Measurements from ENCODE around the gene IL2RA. TPM values are rescaled to one million over a fixed set of nuclear protein-coding genes. Genes with fewer than 3 reads are reported as not detected.

The IL2RA gene
- total and polyA plus RNA-seq, 10 of the 15 experiments (the other 5 are each of a cell fraction or from before 2014, with no cell fraction given), result 2.2 to 6.0 (median 4.9) TPM

DNA sequence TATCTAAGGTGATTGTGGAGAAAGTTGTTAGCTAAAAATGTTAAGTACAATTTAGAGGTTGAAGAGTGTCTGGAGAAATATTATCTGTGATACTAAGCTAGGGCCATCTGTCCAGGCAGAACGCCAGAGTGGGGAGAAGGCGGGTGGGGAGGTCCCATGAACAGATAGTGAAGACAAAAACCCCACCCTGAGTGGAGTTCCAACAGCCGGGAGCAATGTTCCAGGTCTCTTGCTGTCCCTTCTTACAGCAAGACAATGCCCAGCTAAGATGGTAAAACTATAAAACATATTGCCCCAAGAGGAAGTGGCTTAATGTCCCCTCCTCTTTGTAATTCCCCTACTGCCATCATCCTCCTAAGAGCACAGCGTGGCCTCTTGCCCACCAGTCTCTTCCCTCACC, 74.4 kb downstream of the IL2RA start:
- ATAC-seq, result peak; percentile 91
- H3K27ac ChIP-seq (ENCODE audit: control insufficient read depth, insufficient read depth), result no peak overlapping the region
- H3K4me2 ChIP-seq (ENCODE audit: control insufficient read depth, insufficient read depth), result no peak overlapping the region
- no peak overlapping the region for H3K4me3 ChIP-seq
- in situ Hi-C loops (cut with MboI), result no loop called here
- H3K4me1 ChIP-seq (ENCODE audit: control insufficient read depth, insufficient read depth, low read length), result no peaks in the 10 kb centered on the region
- H3K9me3 ChIP-seq (replicated peaks; ENCODE audit: control insufficient read depth, insufficient read depth, low read length), result peaks cover 4% of the 10 kb centered on the region; the same call in 2 of the 3 replicates
- peak overlapping the region; percentile 67 for H2AFZ ChIP-seq (ENCODE audit: control insufficient read depth, low read depth, low read length)
- SMC1A ChIA-PET (ENCODE audit: uncharacterized antibody, unreplicated experiment), result interaction anchor here (1.2 to 2.4 kb wide), 3 partner anchors 10 to 128 kb away, joined by 3 to 7 read pairs (median 6); partner anchors contain the start of gene IL15RA
- no peak overlapping the region for H3K9ac ChIP-seq (ENCODE audit: control insufficient read depth, insufficient read depth, low read length)
- CTCF ChIA-PET, result interaction anchor here (1.2 to 1.9 kb wide), 4 partner anchors 10 to 99 kb away, joined by 3 to 8 read pairs (median 4); no protein-coding TSS in a partner anchor
- no peaks in the 10 kb centered on the region for H3K27me3 ChIP-seq (replicated peaks in 1 of 2; ENCODE audit: control insufficient read depth in 2 of 2, insufficient read depth in 2 of 2, low read length in 1 of 2)
- 46% methylated on average over 4 of the region's 4 CpGs for WGBS (ENCODE audit: insufficient coverage, insufficient replicate concordance, low lambda C conversion rate, missing lambda C conversion rate)
- no peaks in the 10 kb centered on the region for H4K20me1 ChIP-seq (ENCODE audit: control insufficient read depth, insufficient read depth)
- no peaks in the 10 kb centered on the region for H3K36me3 ChIP-seq (ENCODE audit: control insufficient read depth in 2 of 2, insufficient read depth in 2 of 2, low read length in 1 of 2)
- FAIRE-seq, result no peak
- no TSS peak for BruUV-seq (replicated peaks)
- intact Hi-C loops (cut with micrococcal nuclease; ENCODE audit: unreplicated experiment), result no loop called here
- POLR2A ChIA-PET, result no interaction called here
- no peaks in the 10 kb centered on the region for H3K79me2 ChIP-seq (ENCODE audit: control insufficient read depth, insufficient read depth, low read length)
- RAD21 ChIA-PET (ENCODE audit: unreplicated experiment), result interaction anchor here (0.5 to 2.4 kb wide), 2 partner anchors 11 to 459 kb away, joined by 3 to 14 read pairs; partner anchors contain the start of gene IL15RA
- no peak for DNase-seq (ENCODE audit: low read depth, low spot score)
- TF ChIP-seq SPI1 (IDR thresholded peaks at IDR 0.05; ENCODE audit: borderline replicate concordance, insufficient read depth, low read depth, low read length) (peak; percentile 70; the same call in 1 of the 2 replicates), MTA3 (IDR thresholded peaks at IDR 0.05; ENCODE audit: borderline replicate concordance, low read length) (no peak), BRCA1 (IDR thresholded peaks at IDR 0.05; ENCODE audit: low read depth, low read length) (no peak)

DNA sequence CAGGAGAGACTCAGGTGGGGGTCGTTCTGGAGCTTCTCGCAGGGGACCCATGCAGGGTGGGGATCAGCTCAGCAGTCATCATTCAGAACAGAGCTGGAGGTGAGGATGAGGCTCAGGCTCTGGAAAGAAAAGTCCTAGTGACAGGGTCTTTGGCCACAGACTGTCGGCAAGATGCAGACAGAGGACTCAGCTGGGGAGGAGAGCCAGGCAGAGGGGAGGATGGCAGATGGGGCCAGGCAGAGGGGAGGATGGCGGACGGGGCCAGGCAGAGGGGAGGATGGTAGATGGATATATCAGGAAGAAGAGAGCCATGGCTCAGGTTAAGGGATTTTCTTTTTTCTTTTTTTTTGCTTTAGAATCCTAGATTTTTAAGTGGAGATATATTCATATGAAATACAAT, 77.1 kb downstream of the IL2RA start:
- no TSS peak for BruUV-seq (replicated peaks)
- Histone ChIP-seq H3K9me3 (replicated peaks; ENCODE audit: control insufficient read depth, insufficient read depth, low read length) (no peaks in the 10 kb centered on the region; the same call in 2 of the 3 replicates), H3K27ac (ENCODE audit: control insufficient read depth, insufficient read depth) (no peak overlapping the region), H3K27me3 (replicated peaks in 1 of 2; ENCODE audit: control insufficient read depth in 2 of 2, insufficient read depth in 2 of 2, low read length in 1 of 2) (no peaks in the 10 kb centered on the region; a peak in 1 of 4 replicates), H4K20me1 (ENCODE audit: control insufficient read depth, insufficient read depth) (no peaks in the 10 kb centered on the region), H3K9ac (ENCODE audit: control insufficient read depth, insufficient read depth, low read length) (no peak overlapping the region), H3K4me3 (no peak overlapping the region), H2AFZ (ENCODE audit: control insufficient read depth, low read depth, low read length) (no peak overlapping the region), H3K4me1 (ENCODE audit: control insufficient read depth, insufficient read depth, low read length) (no peaks in the 10 kb centered on the region), H3K4me2 (ENCODE audit: control insufficient read depth, insufficient read depth) (no peak overlapping the region), H3K79me2 (ENCODE audit: control insufficient read depth, insufficient read depth, low read length) (no peaks in the 10 kb centered on the region), H3K36me3 (ENCODE audit: control insufficient read depth in 2 of 2, insufficient read depth in 2 of 2, low read length in 1 of 2) (no peaks in the 10 kb centered on the region)
- 65% methylated on average over 5 of the region's 5 CpGs for WGBS (ENCODE audit: insufficient coverage, insufficient replicate concordance, low lambda C conversion rate, missing lambda C conversion rate)
- FAIRE-seq, result no peak
- DNase-seq (ENCODE audit: low read depth, low spot score), result no peak
- CTCF ChIA-PET, result interaction anchor here (0.6 to 1.1 kb wide), 2 partner anchors 68 to 102 kb away, joined by 4 read pairs; no protein-coding TSS in a partner anchor
- in situ Hi-C loops (cut with MboI) (no loop called here), intact Hi-C loops (cut with micrococcal nuclease; ENCODE audit: unreplicated experiment) (no loop called here)
- POLR2A ChIA-PET, result interaction anchor here (0.9 kb wide), 1 partner anchor 9 kb away, joined by 3 read pairs; no protein-coding TSS in a partner anchor
- ATAC-seq, result no peak
- no peak for TF ChIP-seq SUZ12 (IDR thresholded peaks at IDR 0.05; ENCODE audit: unreplicated experiment)
- SMC1A ChIA-PET (ENCODE audit: uncharacterized antibody, unreplicated experiment), result no interaction called here
- RAD21 ChIA-PET (ENCODE audit: unreplicated experiment), result no interaction called here
